ENCODE results near the gene LGI4.

DNA sequence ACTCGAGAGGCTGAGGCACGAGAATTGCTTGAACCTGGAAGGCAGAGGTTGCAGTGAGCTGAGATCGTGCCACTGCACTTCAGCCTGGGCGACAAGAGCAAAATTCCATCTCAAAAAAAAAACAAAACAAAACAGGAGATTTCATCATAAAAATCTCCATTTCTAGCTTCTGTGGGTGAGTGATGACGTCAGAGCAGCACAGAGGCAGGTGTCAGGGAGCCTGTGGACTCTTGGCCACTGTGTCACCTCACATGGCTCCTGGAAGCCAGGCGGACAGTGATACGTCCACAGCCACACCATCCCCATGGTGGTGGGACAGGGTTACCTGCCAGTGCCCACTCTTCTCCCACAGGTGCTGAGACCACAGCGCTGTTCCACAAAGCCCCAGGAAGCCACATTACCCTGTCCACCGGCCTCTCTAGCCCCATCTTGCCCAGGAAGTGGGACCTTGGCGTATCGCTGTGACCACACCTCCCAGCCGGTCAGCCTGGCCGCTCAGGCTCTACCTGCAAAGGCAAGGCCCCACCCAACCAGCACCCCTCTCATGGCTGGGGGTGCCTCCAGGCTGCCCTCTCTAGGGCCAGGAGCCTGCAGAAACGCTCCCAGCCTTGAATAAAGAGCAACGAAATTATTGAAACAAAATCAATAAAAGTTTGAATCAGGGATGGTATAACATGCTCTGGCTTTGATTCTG is 21.7 kb downstream of the LGI4 start:
- TF ChIP-seq, protein P1, sequence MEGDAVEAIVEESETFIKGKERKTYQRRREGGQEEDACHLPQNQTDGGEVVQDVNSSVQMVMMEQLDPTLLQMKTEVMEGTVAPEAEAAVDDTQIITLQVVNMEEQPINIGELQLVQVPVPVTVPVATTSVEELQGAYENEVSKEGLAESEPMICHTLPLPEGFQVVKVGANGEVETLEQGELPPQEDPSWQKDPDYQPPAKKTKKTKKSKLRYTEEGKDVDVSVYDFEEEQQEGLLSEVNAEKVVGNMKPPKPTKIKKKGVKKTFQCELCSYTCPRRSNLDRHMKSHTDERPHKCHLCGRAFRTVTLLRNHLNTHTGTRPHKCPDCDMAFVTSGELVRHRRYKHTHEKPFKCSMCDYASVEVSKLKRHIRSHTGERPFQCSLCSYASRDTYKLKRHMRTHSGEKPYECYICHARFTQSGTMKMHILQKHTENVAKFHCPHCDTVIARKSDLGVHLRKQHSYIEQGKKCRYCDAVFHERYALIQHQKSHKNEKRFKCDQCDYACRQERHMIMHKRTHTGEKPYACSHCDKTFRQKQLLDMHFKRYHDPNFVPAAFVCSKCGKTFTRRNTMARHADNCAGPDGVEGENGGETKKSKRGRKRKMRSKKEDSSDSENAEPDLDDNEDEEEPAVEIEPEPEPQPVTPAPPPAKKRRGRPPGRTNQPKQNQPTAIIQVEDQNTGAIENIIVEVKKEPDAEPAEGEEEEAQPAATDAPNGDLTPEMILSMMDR (conservative IDR thresholded peaks at IDR 0.05; ENCODE audit: low read depth in 2 of 2): no peak
- TF ChIP-seq POLR2AphosphoS5 (IDR thresholded peaks at IDR 0.05; ENCODE audit: low read depth) (no peak), CREB1 (CRISPR knock-in tag; IDR thresholded peaks at IDR 0.05; ENCODE audit: low read depth) (no peak), EZH2 (IDR thresholded peaks at IDR 0.05; ENCODE audit: low read depth, unreplicated experiment) (no peak), JUNB (IDR thresholded peaks at IDR 0.05; ENCODE audit: unreplicated experiment) (no peak), EZH2phosphoT487 (IDR thresholded peaks at IDR 0.05; ENCODE audit: unreplicated experiment) (no peak), ZNF331 (CRISPR knock-in tag; IDR thresholded peaks at IDR 0.05; ENCODE audit: low read depth) (no peak)
- TF ChIP-seq, protein P2, sequence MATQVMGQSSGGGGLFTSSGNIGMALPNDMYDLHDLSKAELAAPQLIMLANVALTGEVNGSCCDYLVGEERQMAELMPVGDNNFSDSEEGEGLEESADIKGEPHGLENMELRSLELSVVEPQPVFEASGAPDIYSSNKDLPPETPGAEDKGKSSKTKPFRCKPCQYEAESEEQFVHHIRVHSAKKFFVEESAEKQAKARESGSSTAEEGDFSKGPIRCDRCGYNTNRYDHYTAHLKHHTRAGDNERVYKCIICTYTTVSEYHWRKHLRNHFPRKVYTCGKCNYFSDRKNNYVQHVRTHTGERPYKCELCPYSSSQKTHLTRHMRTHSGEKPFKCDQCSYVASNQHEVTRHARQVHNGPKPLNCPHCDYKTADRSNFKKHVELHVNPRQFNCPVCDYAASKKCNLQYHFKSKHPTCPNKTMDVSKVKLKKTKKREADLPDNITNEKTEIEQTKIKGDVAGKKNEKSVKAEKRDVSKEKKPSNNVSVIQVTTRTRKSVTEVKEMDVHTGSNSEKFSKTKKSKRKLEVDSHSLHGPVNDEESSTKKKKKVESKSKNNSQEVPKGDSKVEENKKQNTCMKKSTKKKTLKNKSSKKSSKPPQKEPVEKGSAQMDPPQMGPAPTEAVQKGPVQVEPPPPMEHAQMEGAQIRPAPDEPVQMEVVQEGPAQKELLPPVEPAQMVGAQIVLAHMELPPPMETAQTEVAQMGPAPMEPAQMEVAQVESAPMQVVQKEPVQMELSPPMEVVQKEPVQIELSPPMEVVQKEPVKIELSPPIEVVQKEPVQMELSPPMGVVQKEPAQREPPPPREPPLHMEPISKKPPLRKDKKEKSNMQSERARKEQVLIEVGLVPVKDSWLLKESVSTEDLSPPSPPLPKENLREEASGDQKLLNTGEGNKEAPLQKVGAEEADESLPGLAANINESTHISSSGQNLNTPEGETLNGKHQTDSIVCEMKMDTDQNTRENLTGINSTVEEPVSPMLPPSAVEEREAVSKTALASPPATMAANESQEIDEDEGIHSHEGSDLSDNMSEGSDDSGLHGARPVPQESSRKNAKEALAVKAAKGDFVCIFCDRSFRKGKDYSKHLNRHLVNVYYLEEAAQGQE (IDR thresholded peaks at IDR 0.05; ENCODE audit: unreplicated experiment): no peak
- TF ChIP-seq, protein P3, sequence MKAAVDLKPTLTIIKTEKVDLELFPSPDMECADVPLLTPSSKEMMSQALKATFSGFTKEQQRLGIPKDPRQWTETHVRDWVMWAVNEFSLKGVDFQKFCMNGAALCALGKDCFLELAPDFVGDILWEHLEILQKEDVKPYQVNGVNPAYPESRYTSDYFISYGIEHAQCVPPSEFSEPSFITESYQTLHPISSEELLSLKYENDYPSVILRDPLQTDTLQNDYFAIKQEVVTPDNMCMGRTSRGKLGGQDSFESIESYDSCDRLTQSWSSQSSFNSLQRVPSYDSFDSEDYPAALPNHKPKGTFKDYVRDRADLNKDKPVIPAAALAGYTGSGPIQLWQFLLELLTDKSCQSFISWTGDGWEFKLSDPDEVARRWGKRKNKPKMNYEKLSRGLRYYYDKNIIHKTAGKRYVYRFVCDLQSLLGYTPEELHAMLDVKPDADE (IDR thresholded peaks at IDR 0.05): no peak

Measured in GM23338 (cell line).